Putamen (tissue), 1 donor: Measurements from ENCODE around the gene PRKN.

Source experiments
- DNase-seq: peaks from one replicate; pipeline ENCODE4 v3.0.0-alpha.2; 2016; ENCODE audit warnings: low spot score

The PRKN gene

DNA sequence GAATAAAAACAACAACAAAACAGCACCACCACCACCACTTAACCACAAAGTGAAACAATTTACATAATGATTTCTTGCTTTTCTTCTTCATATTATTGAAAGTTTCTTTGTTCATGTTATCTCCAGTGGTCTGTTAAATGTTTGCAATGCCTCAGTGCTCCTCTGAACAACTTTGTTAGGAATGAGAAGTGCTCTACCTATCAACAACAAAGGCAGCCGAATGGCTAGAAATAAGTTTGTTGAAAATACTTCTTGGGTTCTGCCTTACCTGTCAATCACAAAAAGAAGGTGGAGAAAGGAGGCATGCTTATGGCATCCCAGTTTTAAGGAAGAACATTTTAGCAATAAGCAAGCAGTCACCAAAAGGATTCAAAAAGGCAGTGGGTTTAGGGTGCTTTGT, 490.2 kb downstream of the PRKN start:
- no peak for DNase-seq

DNA sequence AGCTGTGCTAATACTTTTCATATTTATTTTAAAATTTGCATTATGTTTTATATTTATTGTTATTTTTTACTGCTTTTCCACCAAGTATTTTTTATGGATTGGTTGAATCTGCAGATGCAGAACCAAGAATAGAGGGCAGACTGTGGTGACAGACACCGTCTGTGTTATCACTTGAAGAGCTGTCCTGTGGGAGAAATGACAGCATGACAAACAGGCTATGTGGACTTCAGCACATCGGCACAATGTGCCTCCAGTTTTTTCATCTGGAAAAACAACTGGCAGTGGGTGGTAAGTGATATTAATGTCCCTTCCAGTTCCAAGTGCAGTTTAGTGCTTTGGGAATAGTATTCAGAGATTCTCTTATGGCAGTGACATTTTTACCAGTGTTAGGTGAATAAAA, 492.9 kb downstream of the PRKN start:
- DNase-seq: no peak

DNA sequence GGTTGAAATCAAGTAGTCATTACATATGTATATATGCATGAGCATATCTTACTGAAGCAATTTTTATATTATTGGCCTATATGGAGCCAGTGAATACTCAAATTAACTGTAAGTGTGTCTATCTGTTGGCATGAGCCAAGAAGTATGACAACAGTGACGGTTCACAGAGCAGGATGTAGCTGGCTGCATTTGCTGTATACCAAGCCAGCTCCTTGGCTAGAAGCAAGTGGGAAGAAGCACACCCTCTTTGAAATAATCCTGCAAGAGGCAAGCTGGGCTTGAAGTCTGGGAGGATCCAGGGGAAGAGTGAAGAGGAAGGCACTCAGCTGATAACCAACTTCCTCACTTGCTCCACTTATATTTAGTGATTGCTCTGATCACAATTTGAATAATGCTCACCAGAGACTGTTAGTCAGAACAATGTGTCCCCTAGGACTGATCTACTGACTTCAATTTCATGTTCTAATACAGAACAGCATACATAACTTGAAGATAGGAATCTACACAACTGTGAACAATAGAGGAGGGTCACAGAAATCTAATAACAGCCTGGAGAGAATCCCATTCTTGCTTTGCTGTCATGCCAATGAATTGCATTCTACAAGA, 497.3 kb downstream of the PRKN start:
- DNase-seq: no peak

DNA sequence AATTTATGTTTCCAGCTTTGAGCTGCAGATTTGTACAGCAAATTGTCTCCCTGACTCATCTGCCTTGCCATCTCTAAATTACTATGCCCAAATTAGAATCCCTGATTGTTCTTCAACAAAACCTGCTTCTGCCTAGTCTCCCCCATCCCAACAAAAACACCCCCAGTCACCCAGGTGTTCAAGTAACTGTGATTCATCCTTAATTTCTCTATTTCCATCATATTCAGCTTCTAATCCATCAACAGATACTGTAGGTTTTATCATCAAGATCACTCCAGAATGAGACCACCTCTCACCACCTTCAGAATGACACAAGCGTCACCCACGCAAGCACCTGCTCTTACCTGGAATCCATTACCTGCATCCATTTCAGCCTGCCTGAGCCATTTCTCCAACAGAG, 498.5 kb downstream of the PRKN start:
- peak; percentile 81 for DNase-seq

DNA sequence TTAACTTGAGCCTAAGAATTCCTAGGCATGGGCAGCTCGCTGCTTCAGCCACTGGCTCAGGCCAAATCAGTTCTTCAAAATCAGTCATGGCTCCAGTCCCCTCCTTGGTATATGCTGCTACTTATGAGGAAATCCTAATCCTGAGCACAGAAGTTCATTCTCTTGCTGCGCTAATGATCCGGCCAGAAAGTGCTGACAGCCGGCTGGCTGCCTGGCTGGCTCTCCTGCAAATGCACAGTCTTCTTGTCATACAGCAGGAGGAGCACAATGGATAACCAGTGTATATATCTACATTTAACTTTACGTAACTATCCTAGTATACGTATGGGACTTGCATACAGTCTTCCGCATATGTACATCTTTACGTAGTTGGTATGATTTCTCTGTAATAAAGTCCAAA, 500.8 kb downstream of the PRKN start:
- no peak for DNase-seq

DNA sequence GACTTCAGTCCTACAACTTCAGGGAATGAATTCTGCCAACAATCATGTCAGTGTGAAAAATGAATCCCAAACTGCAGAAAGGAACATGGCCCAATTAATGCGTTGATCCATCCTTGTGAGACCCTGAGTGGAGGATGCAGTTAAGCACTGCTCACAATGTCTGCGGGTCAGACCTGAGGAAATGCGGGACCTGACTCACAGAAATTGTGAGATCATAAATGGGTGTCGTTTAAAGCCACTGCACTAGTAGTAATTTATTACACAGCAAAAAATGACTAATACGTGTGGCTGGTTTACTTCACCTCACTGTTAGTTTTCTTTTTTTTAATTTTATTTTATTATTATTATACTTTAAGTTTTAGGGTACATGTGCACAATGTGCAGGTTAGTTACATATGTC, 505.0 kb downstream of the PRKN start:
- no peak for DNase-seq

DNA sequence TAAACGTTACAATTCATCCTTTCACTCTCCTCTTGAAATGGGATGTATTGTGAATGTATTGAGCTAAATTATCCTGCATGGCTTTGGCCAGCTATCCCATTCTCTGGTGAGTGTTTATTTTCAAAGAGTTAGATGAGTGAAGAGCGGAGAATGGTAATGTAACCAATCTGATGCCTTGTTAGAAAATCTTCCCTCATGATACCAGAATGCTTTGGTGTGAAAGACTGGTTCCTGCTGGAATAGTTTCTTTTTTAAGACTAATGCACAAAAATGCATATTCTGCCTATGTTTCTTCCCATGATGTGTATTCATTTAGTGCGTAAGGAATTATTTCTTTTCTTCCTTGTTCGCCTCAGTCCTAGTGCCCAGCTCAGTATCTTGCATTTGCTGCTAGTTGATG, 506.7 kb downstream of the PRKN start:
- DNase-seq: no peak

DNA sequence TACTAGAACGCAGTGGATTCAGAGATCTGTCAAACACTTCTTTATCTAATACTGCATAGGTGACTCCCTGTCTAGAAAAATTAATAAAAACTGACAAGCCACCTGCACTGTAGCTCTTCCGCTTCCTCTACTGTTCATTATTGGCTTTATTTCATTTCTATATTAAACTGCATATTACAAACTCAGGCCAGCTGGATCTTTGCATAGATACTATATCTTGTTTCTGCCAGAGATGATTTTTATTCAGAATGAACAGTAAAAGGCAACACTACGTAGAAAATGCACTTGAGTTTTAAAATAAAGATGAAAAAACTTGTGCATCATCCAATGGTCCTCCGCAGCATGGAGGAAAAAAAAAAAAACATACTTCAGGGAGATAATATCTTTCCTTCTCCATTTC, 508.3 kb downstream of the PRKN start:
- DNase-seq: no peak

DNA sequence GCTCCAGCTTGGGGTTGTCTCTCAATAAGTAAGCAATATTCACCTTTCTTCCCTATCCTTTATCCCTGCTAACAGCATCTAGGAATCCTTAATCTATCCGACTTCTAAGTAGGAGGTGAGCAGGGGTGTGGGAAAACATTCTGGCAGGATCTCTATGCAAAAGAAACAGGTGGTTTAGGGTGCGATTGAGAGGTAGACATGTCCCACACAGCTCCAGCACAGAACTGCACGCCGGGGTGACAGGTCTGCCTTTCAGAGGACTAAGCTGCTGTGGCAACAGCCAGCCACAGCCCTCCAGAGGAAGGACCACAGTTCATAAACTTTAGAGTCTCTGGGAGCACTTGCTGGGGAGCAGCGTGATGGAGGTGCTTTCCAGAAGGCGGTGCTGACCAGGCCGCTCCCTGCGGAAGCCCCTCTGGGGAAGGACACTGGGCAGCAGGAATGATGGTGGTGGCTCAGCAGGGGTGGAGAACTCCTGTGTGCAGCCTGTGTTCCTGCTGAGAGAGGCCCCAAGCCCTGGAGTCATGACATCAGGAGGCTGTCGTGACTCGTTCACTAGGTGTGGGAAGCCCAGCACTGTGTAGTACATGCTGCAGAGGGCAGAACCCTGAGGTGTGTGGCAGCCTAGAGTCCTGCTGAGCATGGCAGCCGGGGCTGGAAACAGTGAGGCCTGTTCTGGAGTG, 509.6 kb downstream of the PRKN start:
- DNase-seq: no peak

DNA sequence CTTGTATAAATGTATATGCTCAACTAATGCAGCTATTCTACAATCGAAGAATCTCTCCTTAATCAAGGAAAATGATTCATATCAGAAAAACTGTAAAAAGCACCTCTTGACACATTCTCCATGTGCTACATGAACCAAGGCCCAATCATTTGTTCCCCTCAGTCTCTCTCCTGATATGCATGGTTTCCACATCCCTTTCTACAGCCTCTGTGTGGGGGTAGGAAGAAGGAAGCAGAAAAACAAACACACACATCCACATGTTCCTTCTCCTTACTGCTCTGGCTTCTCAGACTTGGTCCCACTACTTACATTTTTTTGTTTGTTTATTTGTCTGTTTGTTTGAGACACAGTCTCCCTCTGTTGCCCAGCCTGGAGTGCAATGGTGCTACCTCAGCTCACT, 510.5 kb downstream of the PRKN start:
- DNase-seq: no peak

DNA sequence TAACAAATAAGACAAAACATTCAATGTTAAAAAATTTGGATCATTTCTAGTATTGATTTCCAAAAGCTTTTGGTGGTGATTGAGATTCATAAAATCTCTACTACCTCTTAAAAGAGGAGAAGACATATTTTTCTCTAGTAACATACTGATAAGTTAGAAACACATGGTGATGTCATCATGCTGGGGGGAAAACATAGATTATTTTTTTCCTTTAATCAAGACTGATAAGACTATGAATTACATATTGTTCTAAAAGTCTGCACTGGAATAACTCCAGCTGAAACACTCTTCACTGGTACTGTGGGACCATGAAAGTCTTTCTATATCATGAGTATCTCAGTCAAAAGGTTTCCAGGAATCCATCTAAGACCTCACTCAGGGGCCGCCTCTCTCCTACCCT, 515.8 kb downstream of the PRKN start:
- no peak for DNase-seq

DNA sequence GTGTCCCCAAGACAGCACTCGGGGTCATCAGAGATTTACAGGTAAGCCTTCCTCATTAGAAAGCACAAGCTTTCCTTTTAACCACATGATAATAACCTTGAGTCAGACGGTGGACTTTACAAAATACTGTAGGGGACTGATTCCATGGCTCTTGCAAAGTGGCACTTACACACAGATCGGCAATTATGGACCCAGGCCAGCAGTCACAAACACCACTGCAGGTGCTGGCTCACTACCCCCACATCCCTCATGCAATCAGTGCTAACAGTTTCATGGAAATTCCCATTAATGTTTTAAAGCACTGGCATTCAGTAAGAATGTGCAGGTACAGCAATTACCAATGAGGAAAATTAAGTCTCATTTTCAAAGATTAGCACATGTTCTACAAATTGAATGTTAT, 516.5 kb downstream of the PRKN start:
- no peak for DNase-seq

DNA sequence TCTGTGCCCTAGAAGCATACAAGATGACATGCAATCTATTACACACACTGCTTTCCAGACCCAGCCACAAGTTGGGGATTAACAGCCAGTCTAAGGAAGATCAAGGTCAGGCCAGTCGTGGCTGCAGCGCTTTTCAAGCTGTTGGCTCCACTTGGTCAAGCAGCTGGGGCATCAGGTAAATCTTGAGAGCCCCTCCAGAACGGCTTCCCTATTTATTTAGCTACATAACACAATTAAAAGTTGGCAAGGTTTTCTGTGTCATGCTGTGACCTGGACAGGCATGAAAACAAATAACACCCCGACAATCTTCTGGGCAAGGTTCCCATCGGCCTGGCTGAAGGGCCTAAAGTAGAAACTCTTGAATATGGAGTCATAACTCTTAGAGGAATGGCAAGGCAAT, 524.3 kb downstream of the PRKN start:
- no peak for DNase-seq

DNA sequence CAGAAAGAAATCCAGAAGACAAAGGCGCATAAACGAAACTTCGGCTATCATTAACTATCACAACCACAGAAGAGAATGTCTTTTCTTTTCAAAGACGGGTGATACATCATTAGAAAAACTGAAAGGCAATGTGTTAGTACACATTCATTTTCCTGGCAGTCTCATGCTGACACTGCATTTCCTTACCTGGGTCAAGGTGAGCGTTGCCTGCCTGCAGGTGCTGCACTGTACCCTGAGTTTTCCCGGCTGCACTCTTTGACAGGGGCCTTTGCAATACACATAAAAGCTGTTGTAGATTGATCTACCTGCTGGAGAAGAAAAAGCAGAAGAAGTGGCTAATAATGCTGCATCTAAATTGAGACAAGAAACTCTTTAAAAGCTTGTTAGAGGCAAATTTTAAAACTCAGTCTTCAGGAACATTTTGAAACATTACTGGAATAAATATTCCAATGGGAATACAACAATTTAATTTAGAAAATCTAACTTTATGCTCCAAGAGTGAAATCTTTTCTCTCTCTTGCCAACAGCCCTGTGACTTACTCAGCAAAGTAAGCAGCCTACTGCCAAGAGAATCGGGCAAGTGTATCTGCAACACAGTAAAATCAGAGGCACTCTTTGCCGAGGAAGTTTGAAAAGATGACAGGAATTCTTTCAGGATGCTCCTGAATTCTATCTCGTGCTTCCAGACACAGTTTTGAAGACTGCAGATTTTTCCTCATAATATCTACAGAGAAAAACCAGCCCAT, 526.4 kb downstream of the PRKN start:
- DNase-seq: no peak

DNA sequence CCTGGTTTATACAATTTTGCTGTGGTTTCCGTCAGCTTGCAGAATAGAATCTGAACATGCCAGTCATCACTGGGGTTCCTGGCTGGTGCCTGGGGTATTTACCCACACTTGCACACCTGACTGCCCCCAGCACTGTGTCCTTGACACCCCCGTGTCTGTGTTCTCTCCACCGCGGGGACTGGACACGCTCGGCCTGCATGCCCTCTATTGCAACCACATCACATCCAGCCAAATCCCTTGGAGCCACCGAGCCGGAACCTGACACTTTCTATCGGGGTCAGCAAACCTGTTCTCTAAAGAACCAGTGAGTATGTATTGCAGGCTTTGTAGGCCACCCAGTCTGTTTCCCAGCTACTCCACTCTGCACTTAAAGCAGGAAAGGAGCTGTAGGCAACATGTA, 527.5 kb downstream of the PRKN start:
- DNase-seq: no peak

DNA sequence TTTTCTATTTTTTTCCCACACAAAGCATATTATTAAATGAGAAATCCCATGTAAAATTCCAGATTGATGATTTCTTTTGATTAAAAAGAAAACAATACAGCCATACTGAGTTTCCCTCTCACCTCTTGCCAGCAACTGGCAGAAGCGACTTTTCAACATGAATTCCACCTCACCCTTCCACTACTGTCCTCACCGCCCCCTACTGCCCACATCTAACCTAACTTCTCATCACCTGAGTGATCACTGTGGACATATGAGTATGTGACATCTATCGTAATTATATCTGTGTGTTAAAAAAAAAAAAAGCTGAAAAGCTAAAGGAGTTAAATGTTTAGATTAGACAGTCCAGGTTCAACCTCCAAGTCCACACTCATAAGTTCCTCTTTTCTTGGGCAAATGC, 528.6 kb downstream of the PRKN start:
- DNase-seq: no peak

DNA sequence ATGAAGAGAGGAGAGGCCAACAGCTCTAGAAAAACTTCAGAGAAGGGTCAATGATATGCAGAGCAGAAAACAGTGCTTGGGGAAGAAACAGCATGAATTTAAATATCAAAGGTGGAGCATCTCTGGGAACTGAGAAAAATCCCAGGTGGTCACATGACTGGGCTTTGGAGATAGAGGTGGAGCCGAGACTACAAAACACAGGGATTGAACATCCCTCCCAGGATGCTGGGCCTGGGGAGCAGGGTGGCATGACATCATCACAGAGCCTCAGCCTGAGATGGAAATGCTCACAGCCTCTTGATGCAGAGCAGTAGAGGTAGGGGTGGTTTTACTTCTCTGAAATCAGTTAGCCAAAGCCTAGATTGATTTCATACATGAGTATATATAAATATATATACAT, 529.5 kb downstream of the PRKN start:
- DNase-seq: no peak

DNA sequence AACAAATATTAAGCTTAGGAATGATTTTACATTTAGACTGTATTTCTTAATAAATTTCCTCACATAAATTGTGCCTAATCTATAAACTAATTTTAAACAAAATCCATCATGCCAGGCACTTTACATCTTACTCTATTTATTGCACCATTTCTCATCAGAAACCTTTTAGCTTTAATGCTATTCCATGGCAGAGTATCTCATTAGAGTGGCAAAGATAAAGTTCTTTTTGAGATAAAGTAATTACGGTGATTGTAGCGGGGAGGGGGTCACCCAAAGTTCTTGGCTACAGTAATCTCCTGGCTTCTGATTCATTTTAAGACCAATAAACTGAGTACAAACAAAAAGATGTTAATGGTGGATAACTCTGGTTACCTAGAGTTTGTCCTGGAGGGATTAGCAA, 532.1 kb downstream of the PRKN start:
- no peak for DNase-seq

DNA sequence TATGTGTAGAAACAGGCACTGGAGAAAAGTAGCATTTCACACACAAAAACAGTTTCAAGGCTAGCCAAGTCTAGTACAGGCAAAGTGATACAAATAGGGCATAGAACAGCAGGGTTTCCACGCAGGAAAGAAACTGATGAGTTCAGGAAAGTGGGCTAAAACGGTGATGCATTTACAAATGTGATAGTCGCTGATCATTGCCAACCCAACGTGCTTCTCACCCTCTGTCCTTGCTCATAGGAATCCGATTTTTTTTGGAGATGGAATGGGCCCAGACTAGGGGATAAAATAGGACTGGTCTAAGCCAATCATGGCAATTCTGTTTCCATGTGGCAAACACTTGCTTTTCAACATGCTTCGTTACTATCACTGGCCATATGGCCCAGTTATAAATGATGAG, 536.6 kb downstream of the PRKN start:
- no peak for DNase-seq

DNA sequence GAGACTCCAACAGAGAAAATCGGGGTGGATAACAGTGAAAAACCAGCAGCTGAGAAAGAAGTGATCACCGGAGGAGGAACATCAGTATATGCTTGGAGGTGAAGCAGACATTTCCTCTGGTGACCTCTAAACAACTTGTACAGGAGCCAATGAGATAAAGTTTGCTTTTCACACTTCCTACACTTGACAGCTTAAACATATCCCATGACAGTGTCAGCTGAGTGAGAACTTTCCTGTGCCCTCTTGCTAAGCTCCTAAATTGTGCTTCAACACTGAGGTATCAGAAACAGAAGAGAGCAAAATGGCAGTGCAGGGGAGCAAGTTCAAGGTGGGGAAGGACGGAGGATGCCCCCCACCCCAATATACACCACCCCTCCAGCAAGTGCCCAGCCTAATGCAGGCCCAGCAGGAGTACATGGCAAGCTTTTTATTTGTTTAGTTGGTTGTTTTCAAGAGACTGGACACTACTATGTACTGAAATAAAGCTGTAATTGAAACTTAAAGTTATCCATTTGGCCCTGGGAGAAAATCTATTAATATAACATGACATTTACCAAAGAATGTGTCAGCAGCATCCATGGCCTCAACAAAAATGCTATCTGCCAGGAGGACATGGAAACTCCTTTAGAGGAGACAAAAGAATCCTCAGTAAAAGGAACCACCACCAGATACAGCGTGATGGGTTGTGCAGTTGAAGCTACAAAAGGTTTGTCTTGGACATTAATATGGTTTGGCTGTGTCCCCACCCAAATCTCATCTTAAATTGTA, 540.2 kb downstream of the PRKN start:
- no peak for DNase-seq

DNA sequence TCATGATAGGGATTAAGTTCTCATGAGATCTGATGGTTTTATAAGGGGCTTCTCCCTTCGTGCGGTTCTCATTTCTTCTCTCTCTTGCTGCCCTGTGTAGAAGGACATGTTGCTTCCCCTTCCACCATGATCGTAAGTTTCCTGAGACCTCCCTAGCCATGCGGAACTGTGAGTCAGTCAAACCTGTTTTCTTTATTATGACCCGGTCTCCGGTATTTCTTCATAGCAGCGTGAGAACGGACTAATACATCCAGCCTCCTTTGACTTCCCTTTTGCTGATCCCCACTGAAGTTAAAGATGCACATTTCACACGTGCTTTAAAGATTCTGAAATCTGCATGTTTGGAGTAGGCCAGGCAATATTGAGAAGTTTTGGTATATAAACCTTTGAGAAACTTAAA, 543.1 kb downstream of the PRKN start:
- DNase-seq: no peak

DNA sequence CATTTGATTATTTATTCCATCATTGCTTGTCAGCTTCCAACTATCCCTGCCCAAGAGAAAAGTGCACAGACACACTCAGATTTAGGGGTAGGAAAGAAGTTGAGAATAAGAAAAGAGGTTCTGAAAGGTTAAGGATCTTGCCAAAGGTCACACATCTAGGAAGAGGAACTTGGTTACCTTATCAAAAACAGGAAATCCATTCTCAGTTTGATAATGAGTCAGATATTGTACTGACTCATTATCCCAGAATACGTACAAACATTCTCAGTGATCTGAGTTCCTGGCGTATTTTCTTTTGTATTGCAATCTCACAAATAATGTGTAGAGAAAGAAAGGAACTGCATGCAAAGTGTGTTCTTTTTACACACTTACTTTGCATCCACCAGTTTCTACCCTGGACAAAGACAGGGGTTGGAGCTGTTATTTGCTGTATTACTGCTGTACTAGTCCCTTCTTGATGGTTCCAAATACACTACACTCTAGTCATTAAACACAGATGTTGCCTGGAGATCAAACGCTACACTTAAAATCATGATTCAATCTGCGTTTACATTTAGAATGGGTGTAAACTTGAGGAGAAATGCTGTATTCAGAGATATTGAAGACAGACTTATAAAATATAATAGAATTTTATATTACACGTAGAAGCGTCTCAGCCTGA, 545.7 kb downstream of the PRKN start:
- DNase-seq: no peak
